BE2C (cell line): ENCODE results near the gene BMERB1.

ENCODE experiments used
- DNase-seq: peaks from one replicate; pipeline ENCODE4 v3.0.0-alpha.2; 2020
- H3K27me3 ChIP-seq: fragments of 250-450 bp; sonication (Bioruptor Pico); 2 replicates; pipeline ENCODE4 v1.5.1; 2020; ENCODE audit warnings: mild to moderate bottlenecking
- H3K36me3 ChIP-seq: fragments of 250-450 bp; sonication (Bioruptor Pico); 2 replicates; pipeline ENCODE4 v1.5.1; 2020; ENCODE audit warnings: mild to moderate bottlenecking
- H3K4me1 ChIP-seq: fragments of 250-450 bp; sonication (Bioruptor Pico); 2 replicates; pipeline ENCODE4 v1.5.1; 2020
- H3K4me3 ChIP-seq: 2 replicates; pipeline ENCODE4 v1.5.1; 2011; ENCODE audit warnings: low read depth, low read length
- H3K9me3 ChIP-seq: fragments of 250-450 bp; sonication (Bioruptor Pico); 2 replicates; pipeline ENCODE4 v1.5.1; 2020
- CTCF ChIP-seq: IDR thresholded peaks from 2 replicates; pipeline ENCODE4 v1.5.1; 2012; ENCODE audit warnings: mild to moderate bottlenecking, low read depth, low read length

The BMERB1 gene

GRCh38 chr16:15616475-15617165 is 182.2 kb downstream of the BMERB1 start:
- TF ChIP-seq CTCF, result no peak
- Histone ChIP-seq H3K9me3 (no peaks in the 10 kb centered on the region), H3K4me1 (no peaks in the 10 kb centered on the region), H3K4me3 (no peak overlapping the region), H3K27me3 (no peaks in the 10 kb centered on the region), H3K36me3 (peaks cover 56% of the 10 kb centered on the region)
- no peak for DNase-seq

- peaks cover 52% of the 10 kb centered on the region for H3K36me3 ChIP-seq
- no peak for DNase-seq
- H3K9me3 ChIP-seq, result no peaks in the 10 kb centered on the region
- no peak overlapping the region for H3K4me3 ChIP-seq
- no peak for TF ChIP-seq CTCF
- H3K4me1 ChIP-seq, result no peaks in the 10 kb centered on the region
- no peaks in the 10 kb centered on the region for H3K27me3 ChIP-seq
Observed at GRCh38 chr16:15617901-15618300, 183.5 kb downstream of the BMERB1 start.

- DNase-seq, result no peak
- Histone ChIP-seq H3K4me3 (no peak overlapping the region), H3K9me3 (no peaks in the 10 kb centered on the region), H3K36me3 (peaks cover 51% of the 10 kb centered on the region), H3K4me1 (no peaks in the 10 kb centered on the region), H3K27me3 (no peaks in the 10 kb centered on the region)
- no peak for TF ChIP-seq CTCF
Observed at GRCh38 chr16:15618392-15618791, 184.0 kb downstream of the BMERB1 start.

GRCh38 chr16:15620611-15621195 is 186.3 kb downstream of the BMERB1 start:
- peaks cover 59% of the 10 kb centered on the region for H3K36me3 ChIP-seq

GRCh38 chr16:15621456-15621855 is 187.1 kb downstream of the BMERB1 start:
- DNase-seq, result no peak
- H3K4me3 ChIP-seq, result no peak overlapping the region
- H3K27me3 ChIP-seq, result no peaks in the 10 kb centered on the region
- no peak for TF ChIP-seq CTCF
- H3K4me1 ChIP-seq, result no peaks in the 10 kb centered on the region
- H3K36me3 ChIP-seq, result peaks cover 61% of the 10 kb centered on the region
- H3K9me3 ChIP-seq, result no peaks in the 10 kb centered on the region

More at GRCh38 chr16:15620611-15621195, 186.3 kb downstream of the BMERB1 start:
- TF ChIP-seq CTCF, result no peak
- DNase-seq, result no peak
- no peaks in the 10 kb centered on the region for H3K4me1 ChIP-seq
- no peak overlapping the region for H3K4me3 ChIP-seq
- H3K27me3 ChIP-seq, result no peaks in the 10 kb centered on the region
- no peaks in the 10 kb centered on the region for H3K9me3 ChIP-seq

- Histone ChIP-seq H3K4me1 (no peaks in the 10 kb centered on the region), H3K27me3 (no peaks in the 10 kb centered on the region), H3K36me3 (peaks cover 60% of the 10 kb centered on the region), H3K4me3 (no peak overlapping the region), H3K9me3 (no peaks in the 10 kb centered on the region)
- TF ChIP-seq CTCF, result no peak
- DNase-seq, result no peak
Observed at GRCh38 chr16:15621889-15622288, 187.5 kb downstream of the BMERB1 start.
